Activated CD8-positive, alpha-beta memory T cell treated with anti-CD3 and anti-CD28 coated beads for 4 hours (primary cell): Measurements from ENCODE around the gene KCND1.
"Not testable (repeated sequence)": the region's sequence is repeated elsewhere in the genome, so short reads cannot be mapped to it uniquely, and the experiment has no call there.

Experiments used
- DNase-seq, 2 donors: peaks; one replicate each; pipeline ENCODE4 v3.0.0-alpha.2; 2020; ENCODE audit warnings: low read depth in 2 of 2

The KCND1 gene

DNA sequence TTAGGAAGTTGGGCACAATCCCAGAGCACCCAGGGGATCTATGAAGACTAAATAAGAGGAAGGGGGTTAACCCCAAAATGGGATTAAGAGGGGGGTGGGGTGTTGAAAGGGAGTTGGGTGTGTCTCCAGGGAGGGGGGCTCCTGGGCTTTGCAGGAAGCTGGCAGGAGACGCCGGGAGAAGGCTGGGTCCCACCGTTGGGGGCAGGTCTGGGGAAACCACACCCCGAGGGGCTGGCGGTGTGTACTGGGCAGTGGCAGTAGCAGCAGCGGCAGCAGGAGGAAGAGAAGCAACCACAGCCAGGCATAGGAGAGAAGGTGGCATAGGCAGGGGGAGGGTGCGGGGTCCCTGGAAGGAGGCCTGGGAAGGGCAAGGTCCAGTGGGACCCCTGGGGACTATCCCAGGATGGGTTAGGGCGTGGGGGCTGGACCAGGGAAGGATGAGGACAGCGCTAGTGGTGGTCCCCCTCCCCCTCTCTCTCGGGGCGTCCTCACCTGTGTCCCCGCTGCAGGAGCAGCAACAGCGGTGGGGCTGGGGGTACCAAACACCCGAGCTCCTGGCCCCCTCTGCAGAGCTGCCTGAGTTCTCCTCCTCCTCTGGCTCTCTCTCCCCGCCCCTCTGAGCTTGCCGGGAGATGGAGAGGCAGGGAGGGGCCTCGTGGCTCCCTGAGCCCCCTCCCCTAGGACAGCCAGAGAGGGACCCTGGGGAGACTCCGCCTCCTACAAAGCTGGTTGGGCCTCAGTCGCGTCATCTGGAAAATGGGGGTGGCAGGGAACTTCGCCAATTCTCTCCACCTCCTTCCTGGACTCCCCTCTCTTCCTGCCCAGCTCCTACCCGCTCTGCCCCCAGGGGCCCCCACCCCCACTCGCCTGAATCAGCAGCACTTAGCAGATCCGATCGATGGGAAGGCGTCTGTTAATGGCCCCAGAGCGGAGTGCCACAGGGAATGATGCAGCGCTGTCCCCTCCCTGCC lies at the start of gene KCND1:
Gene KCND1, minus strand, starts transcription at position 596 of the 971 bp plus-strand sequence. CDS start 1,573 bp downstream, outside the sequence.
- DNase-seq: no peak

DNA sequence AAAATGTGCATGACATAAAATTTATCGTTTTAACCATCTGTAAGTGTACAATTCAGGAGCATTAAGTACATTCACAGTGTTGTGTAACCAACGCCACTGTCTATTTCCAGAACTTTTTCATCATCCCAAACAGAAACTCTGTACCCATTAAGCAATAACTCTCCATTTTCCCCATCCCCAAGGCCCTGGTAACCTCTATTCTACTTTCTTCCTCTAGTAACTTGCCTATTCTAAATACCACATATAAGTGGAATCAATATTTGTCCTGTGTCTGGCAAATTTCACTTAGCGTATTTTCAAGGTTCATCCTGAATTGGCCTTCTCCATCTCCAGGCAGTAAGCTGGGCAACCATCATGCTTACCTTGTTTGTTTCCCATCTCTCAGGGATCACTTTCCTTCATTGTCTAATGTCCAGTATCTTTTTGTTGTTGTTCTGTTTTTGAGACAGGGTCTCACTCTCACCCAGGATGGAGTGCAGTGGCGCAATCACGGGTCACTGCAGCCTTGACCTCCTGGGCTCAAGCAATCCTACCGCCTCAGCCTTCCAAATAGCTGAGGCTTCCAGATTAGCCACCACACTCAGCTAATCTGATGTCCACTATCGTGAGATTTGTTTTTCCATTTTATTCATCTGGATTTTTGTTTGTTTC lies 48.1 kb upstream of the KCND1 start:
- DNase-seq: no peak

DNA sequence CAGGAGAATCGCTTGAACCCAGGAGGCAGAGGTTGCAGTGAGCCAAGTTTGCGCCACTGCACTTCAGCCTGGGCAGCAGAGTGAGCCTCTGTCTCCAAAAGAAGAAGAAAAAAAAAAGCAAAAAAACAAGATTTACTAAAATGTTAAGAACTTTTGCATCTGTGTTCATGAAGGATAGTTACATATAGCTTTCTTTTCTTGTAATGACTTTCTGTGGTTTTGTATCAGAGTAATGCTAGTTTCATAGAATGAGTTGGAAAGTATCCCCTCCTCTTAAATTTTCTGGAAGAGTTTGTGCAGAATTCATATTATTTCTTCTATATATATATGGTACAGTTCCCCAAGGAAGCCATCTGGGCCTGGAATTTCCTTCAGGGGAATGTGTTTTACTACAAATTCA lies 47.4 kb upstream of the KCND1 start:
- DNase-seq: no peak

DNA sequence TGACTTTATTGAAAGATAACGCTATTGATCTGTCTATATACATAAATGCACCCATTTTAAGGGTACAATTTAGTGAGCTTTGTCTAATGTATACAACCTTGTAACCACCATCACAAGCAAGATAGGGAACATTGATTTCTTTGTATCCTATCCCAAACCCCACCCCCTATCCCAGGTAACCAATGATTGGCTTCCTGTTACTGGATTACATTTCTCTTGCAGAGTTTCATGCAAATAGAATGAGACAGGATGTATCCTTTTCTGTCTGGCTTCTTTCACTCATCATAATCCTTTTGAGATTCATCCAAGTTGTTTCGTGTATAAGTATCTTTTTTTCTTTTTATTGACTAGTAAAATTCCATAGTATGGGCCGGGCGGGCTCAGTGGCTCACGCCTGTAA lies 32.1 kb upstream of the KCND1 start:
- no peak for DNase-seq

DNA sequence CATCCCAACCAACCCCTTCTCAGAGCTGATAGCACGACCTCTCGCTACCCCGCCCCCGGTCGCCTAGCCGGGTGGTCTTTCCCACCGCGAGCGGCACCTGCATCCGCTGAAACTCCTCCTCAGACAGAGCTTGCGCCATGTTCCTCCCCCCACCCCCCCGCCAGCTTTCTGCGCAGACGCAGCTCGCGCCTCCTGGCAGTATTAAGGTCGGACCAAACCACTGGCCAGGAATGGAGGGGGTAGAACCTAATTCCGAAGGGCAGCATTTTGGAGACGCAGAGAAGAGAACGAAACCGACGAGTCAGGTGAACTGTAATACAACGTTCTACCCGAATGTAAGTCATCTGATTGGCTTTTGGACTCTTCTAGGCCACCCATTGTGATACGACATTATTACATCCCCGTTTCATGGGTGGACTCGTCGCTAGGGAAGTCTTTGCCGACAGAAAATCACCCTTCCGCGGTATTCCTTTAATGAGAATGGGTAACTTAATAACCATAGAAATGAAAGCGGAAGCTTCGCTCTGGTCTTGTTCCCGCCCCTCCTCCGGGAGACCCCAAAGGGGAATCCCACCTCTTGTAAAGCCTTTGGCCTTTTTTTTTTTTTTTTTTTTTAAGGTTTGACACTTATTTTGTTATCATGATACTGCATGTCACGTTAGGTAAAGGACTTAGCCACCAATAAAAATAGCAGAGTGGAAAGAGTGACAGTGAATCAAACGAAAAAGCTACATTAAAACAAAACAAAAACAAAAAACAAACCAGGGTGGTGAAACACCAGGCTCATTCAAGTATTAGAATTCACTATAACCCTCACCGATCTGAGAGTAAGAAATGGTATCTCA lies 30.7 kb upstream of the KCND1 start, which contains the start of gene GRIPAP1:
Gene GRIPAP1, minus strand, starts transcription at position 174 of the 845 bp plus-strand sequence. Its CDS starts 35 bp downstream, at position 139.
- DNase-seq: peak; percentile 45 to 63

DNA sequence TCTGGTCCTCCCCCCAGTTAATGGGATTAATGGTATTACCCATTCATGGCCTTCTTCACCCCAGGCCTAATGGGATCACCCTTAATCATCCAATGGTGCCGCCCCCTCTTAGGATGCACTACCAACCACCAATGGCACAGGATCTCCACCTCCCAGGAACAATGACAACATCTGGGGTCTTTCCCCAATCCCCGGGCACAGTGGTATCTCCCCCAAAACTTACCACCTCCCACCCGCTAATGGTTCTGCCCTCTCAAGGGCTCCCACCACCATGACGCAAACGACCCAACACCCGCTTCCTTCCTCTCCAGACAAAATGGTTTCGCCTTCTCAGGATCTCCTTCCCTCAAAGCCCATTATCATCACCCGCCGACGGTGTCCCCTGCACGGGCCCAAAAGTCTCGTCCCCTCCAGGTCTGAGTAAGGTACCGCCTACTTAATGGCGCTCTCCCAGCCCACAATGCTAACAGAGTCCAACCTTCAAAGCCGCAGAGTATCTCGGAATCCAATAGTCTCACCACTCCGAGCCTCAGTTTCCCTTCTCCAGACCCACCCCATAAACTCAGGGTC lies 30.0 kb upstream of the KCND1 start:
- peak; percentile 7 to 8 for DNase-seq

DNA sequence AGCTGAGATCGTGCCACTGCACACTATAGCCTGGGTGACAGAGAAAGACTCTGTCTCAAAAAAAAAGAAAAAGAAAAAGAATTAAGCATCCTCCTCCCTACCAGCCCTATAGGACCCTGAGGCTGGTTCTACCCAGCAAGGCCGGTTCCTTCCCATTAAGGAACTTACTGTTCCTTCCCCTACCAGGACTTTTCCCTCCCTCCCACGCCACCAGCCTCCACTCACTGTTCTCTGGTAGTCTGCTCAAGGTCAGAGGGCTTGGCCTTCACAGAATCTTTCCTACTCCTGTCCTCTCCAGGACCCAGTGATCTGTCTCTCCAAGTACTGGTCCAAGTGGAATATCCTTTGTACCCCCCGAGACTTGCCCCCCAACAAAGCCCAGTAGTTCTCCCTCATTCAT lies 29.0 kb upstream of the KCND1 start:
- DNase-seq: no peak

DNA sequence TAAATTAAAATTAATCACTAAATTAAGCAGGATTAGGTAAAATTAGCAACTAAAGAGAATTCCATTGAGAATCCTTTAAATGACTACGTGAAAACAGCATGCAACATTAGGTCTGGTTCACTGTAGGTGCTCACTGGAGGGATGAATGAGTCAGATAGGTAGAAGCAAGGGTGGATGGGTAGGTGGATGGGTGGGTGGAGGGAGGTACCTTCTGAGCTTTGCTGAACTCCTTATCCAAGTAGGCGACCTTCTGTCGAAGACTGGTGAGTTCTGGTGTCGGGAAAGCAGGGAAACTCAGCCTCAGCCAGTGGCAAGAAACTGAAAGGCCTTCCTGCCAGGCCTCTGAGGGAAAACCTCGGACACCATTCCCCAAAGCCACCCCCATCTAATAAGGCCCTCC lies 27.4 kb upstream of the KCND1 start:
- no peak for DNase-seq

DNA sequence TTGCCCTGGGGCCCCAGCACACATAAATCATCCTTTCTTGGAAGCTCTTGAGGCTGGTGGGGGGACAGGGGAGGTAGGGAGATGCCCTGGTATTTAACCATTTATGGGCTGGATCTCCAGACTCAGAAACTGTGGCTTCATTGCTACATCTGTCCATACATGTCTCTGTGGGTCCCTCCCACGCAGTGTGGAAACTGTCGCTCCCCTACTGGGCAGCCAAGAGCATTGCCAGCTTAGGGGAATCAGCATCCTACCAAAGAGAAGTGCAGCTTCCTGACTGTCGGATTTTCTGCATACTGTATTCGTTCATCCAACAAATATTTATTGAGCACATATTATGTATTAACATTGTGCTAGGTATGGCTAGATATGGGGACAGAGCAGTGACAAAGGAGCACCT lies 26.7 kb upstream of the KCND1 start:
- no peak for DNase-seq

DNA sequence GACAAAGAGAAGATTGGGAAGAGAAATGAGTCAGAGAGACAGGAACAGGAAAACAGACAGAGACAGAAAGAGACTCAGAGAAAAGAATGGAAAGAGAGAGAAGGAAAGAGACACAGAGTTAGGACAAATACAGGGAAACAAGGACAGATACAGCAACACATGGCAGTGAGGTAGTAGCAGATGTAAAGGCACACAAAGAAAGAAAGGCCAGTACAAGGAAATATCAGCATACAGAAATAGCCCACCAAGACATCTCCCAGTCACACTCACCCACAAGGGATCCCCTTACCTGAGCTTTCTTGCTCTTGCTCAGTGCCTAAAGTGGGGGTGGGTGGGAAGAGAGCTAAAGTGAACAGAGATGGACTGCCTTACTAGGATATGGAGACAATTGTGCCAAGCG lies 26.2 kb upstream of the KCND1 start:
- DNase-seq: no peak

DNA sequence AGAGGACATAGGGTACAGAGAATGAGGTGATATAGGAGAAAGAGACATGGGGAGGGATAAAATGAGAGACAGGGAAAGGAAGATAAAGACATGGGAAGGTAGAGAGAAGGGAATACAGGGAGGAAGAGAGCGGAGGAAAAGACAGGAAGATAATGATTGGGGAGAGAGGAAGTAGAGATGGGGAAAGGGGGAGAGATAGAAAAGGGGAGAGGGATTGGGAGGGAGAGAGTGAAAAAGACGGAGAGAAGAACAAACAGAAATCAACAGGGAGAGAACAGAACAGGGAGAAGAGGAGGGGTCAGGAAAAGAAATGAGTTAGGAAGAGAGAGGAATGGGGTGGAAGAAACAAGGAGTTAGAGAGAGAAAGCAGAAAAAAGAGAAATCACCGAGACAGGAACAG lies 25.8 kb upstream of the KCND1 start:
- DNase-seq: no peak

DNA sequence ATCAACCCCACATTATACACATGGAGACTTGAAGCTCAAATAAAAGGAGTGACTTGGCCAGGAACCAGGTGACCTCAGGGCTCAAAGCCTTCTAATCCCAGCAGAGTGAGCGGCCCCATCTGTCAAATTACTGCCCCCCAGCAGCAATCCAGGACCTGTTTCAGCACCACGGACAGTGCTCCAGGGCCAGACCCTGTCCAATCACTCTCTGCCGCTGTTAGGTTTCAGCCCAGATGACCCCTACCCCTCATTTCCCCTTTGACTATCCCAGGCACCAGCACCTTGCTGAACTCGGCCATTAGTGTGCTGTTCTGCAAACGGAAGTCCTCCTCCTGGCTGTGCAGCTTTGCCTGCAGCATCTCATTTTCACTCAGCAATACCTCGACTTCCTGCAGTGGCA lies 25.3 kb upstream of the KCND1 start:
- no peak for DNase-seq

DNA sequence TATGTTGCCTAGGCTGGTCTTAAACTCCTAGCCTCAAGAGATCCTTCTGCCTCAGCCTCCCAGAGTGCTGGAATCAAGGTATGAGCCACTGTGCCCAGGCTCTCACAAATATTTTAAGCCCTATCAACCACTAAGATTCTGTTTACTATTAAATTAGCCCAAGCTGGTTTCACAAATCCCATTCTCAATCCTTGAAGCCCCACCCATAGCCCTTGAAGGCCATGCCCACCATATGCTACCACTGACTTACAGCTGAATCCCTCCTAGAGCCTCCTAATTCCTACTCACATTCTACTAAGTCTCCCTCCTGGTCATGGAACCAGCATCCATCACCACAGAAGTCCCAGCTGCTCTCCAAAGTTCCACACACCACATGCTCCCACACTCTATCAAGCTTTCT lies 20.7 kb upstream of the KCND1 start:
- no peak for DNase-seq

DNA sequence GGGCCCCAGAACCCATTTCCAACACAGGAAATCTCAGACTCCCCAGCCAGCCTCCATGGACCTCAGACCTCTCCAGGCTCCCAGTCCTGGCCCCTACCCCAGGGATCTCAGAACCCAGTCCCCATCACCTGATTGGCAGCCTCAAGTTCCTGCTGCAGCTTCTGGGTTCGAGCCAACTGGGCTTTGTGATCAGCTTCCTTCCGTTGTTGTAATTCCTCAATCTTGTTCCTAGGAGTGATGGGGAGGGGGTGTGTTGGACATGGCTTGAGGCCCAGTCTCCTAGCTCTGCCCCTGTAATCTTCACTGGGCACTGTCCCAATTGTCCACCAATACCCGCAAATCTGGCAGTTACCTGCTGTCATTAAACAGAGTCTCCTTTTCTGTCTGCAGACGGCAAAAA lies 17.8 kb upstream of the KCND1 start:
- DNase-seq: no peak

DNA sequence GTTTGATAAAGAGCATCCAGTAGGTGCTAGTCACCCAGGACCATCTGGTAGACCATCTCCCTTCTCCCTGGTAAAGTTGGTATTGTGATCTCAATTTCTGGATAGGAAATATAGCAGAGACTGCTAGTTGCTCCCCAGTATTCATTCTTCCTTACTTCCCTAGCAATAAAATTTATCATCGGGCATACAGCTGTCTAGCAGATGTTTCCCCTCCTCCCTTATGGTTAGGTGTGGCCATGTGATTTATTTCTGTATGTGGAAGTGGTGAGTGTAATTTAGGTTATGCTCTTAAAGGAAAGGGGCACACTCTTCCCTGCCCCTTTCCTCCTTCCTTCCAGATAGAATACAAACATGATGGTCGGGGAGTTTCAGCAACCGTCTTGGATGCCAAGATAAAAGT lies 12.3 kb upstream of the KCND1 start:
- no peak for DNase-seq

DNA sequence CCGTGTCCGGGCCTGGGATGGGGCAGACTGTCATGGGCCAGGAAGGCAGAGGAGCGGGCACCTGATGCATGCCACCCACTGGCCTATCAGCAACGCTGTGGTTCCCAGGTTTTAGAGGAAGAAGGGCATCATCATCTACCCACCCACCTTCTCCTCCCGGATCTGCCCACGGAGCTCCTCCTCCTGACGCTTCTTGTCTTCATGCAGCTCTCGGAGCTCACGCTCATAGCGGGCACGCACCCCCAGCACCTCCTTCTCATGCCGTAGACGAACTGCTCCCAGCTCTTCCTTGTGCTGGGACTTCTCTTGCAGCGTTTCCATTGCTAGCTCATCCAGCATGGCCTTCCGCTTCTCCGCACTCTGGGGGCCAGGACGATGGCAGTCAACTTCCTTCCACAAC lies 11.4 kb upstream of the KCND1 start:
- DNase-seq: no peak

DNA sequence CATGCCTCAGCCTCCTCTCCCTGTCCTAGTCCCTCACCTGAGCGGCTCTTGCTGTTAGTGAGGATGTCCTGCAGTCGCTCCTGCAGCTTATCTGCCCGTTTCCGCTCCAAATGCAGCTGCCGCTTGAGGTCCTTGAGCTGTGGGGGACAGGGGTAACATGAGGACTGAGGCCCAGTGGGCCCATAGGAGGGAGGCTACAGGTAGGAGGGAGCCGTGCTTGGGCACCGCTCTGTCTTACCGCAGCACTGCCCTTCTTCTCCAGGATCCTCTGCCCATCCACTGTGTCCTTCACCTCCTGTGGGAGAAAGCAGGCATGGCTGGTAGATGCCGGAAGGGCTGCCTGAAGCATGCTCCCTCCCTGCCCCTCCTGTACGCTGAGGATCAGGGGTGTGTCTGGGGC lies 9.5 kb upstream of the KCND1 start:
- no peak for DNase-seq

DNA sequence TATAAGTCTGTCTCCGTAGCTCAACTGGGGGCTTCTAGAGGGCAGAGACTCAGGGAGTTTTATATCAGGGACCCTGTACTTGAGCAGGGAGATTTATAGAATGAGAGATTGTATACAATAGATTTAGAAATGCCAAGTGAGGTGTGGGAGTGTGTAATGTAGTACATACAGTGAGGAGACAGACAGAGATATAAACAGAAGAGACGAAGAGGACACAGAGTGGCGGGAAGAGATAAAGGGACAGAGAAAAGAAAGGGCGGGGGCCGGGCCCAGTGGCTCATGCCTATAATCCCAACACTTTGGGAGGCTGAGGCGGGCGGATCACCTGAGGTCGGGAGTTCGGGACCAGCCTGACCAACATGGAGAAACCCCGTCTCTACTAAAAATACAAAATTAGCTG lies 8.7 kb upstream of the KCND1 start:
- not testable (repeated sequence) for DNase-seq

DNA sequence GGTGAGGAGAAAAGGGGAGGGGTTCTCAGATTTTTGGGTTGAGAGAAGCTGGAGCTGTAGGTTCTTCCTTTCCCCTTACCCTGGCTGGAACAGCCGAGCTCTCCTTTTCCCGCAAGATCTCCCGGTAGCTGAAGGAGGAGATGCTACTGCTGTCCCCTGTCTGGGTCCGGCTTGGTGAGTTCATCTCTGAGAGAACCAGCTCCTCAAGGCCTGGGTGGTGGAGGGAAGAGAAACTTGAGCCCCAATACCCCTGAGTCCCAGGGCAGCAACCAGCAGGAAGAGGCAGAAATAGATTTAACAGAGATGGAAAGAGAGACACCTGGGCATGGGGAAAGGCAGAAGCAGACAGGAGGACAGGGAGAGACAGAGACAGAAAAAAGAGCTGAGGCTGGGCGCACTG lies 6.6 kb upstream of the KCND1 start:
- no peak for DNase-seq

DNA sequence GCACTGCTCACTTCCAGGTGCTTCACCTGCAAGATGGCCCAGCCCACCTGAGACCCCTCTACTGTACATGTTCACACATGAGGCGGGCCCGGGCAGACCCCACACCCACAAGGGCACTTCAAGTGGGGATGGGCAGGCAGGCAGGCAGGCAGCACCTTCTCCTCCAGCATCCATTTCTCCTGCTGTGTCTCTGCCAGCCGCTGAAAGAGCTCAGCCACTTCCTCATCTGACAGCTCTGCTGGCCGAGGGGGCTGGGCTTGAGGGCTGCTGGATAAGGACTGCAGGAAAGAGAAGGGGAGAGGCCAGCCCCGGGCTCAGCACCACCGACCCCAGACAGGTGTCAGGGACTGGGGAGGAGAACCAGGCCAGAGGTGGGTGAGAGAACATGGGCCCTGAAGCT lies 4.4 kb upstream of the KCND1 start:
- no peak for DNase-seq

DNA sequence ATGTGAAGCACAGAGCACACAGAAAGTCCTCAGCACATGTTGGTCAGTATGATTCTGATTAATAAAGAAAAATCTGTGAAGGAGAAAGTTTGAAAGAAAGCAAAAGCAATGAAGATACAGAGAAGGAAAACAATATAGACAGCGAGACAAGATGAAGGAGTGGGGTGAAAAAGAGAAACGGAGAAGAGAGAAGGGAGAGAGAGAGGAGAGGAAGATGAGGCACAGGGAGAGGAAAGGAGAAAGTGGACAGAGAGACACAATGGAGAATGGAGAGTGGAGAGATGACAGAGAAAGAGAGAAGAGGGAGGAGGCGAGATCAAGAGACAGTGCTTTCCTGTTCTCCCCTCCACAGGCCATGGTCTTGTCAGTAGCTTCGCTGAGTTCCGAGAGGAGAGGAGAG lies 3.9 kb upstream of the KCND1 start:
- DNase-seq: no peak

DNA sequence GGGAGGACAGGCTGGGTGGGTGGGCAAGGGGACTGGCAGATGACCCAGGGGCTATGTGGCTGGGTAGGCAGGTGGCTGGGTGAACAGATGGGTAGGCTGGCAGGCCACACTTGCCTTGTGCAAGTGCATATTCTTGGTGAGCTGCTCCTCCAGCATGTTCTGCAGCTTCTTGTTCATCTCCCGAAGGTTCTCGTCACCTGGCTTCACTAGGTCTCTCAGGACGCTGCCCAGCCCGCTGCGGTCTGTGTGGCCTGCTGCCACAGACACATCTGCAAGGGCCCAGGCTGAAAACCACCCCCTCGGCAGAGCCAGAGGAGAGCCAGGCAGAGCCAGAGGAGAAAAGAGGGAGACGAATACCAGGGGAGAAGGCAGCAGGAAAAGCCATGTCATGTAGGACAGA lies 3.4 kb upstream of the KCND1 start:
- DNase-seq: no peak
